Measurements from ENCODE around the gene KCNK4. TPM values are rescaled to one million over a fixed set of nuclear protein-coding genes. Genes with fewer than 3 reads are reported as not detected.

The KCNK4 gene
- total RNA-seq, 1 donor from 2014 or later: 0.36 TPM

DNA sequence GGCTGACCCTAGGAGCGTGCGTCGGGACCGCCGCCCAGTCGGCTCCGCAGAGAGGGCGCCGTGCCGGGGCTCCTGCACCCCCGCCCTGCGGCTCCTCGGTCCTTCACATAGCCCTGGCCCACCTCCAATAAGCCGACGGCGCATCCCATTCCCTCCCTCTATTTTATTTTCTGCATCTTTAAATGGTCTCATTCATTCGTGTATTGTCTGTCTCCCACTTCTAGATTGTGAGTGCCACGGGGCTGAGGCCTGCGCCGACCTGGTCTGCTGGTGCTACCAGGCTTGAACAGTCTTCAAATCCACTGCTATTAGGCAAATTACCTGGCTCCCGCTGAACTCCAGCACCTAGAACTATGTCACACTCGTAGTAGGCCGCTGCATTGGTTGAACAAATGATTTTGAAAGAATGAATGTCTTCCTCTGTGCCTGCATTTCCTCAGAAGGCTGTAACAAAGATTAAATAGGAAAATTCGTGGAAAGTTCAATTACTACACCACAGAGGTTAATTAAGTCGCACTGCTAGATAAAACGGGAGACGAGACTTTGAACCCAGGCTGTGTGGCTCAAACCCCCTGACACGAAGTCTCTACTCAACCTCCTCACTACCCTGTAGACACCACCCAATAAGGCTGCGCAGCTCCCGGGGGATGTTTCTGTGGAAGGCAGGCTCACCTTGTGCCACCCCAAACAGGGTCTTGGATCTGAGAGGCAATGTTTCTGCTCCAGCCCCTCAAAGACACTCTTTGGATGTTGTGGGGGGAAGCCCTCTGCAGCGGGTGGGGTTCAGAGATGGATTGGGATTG lies 43.2 kb upstream of the KCNK4 start:
- DNase-seq (ENCODE audit: low spot score): no peak
- Mint-ChIP-seq H3K4me1 (ENCODE audit: unreplicated experiment) (peaks cover 26% of the 10 kb centered on the region), H3K27me3 (ENCODE audit: unreplicated experiment) (peaks cover 7% of the 10 kb centered on the region), H3K9me3 (ENCODE audit: unreplicated experiment) (no peaks in the 10 kb centered on the region), H3K4me3 (ENCODE audit: unreplicated experiment) (peak overlapping the region; percentile 86), H3K36me3 (ENCODE audit: low read depth, unreplicated experiment) (peaks cover 11% of the 10 kb centered on the region), H3K27ac (ENCODE audit: unreplicated experiment) (peak overlapping the region; percentile 85)
- TF ChIP-seq, protein P1, sequence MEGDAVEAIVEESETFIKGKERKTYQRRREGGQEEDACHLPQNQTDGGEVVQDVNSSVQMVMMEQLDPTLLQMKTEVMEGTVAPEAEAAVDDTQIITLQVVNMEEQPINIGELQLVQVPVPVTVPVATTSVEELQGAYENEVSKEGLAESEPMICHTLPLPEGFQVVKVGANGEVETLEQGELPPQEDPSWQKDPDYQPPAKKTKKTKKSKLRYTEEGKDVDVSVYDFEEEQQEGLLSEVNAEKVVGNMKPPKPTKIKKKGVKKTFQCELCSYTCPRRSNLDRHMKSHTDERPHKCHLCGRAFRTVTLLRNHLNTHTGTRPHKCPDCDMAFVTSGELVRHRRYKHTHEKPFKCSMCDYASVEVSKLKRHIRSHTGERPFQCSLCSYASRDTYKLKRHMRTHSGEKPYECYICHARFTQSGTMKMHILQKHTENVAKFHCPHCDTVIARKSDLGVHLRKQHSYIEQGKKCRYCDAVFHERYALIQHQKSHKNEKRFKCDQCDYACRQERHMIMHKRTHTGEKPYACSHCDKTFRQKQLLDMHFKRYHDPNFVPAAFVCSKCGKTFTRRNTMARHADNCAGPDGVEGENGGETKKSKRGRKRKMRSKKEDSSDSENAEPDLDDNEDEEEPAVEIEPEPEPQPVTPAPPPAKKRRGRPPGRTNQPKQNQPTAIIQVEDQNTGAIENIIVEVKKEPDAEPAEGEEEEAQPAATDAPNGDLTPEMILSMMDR (IDR thresholded peaks at IDR 0.05; ENCODE audit: unreplicated experiment): no peak

DNA sequence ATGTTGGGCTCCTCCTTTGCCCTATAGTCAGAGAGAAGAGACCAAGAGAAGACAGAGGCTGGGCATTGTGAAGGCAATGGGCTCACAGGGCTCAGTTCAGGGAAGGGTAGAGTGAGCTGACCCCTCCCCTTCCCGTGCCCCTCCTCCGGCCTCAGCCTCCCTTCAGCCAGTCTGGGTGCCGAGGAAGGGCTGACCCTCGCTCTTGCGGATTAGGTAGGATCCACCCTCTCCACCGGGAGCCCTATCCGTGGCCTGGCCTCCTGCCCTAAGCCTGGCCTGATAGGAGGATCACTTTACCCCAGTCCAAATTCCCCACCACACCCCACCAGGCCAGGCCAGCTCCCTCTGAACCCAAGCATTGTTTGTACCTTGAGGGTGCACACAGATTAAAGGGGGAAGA lies 42.5 kb upstream of the KCNK4 start:
- Mint-ChIP-seq H3K4me1 (ENCODE audit: unreplicated experiment) (peaks cover 26% of the 10 kb centered on the region), H3K36me3 (ENCODE audit: low read depth, unreplicated experiment) (peaks cover 7% of the 10 kb centered on the region), H3K27me3 (ENCODE audit: unreplicated experiment) (peaks cover 6% of the 10 kb centered on the region), H3K9me3 (ENCODE audit: unreplicated experiment) (no peaks in the 10 kb centered on the region), H3K4me3 (ENCODE audit: unreplicated experiment) (peak overlapping the region; percentile 86), H3K27ac (ENCODE audit: unreplicated experiment) (peak overlapping the region; percentile 36)
- no peak for DNase-seq (ENCODE audit: low spot score)
- TF ChIP-seq, protein P1 (IDR thresholded peaks at IDR 0.05; ENCODE audit: unreplicated experiment): no peak

DNA sequence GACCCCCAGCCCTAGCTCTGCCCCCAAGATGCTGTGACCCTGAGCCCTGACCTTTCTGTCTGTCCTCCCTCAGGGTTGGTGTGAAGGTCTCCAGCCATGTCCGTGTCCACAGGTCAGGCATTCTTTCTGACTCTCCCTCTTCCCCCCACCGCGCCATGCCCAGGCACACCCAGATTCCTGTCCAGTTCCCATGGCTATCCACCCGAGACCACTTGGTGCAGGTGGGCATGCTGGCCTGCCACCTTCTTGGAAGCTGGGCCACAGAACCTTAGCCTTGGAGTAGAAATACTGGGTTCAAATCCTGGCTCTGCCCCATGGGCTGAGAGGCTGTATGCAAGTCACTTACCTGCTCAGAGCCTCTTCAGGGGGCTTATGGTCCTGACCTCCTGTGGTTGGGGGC lies 42.1 kb upstream of the KCNK4 start:
- peak overlapping the region; percentile 36 for H3K27ac Mint-ChIP-seq (ENCODE audit: unreplicated experiment)
- H3K27me3 Mint-ChIP-seq (ENCODE audit: unreplicated experiment): peaks cover 10% of the 10 kb centered on the region
- TF ChIP-seq, protein P1 (IDR thresholded peaks at IDR 0.05; ENCODE audit: unreplicated experiment): no peak
- no peak for DNase-seq (ENCODE audit: low spot score)
- H3K4me1 Mint-ChIP-seq (ENCODE audit: unreplicated experiment): peaks cover 31% of the 10 kb centered on the region
- peaks cover 4% of the 10 kb centered on the region for H3K36me3 Mint-ChIP-seq (ENCODE audit: low read depth, unreplicated experiment)
- H3K4me3 Mint-ChIP-seq (ENCODE audit: unreplicated experiment): no peak overlapping the region
- H3K9me3 Mint-ChIP-seq (ENCODE audit: unreplicated experiment): no peaks in the 10 kb centered on the region

DNA sequence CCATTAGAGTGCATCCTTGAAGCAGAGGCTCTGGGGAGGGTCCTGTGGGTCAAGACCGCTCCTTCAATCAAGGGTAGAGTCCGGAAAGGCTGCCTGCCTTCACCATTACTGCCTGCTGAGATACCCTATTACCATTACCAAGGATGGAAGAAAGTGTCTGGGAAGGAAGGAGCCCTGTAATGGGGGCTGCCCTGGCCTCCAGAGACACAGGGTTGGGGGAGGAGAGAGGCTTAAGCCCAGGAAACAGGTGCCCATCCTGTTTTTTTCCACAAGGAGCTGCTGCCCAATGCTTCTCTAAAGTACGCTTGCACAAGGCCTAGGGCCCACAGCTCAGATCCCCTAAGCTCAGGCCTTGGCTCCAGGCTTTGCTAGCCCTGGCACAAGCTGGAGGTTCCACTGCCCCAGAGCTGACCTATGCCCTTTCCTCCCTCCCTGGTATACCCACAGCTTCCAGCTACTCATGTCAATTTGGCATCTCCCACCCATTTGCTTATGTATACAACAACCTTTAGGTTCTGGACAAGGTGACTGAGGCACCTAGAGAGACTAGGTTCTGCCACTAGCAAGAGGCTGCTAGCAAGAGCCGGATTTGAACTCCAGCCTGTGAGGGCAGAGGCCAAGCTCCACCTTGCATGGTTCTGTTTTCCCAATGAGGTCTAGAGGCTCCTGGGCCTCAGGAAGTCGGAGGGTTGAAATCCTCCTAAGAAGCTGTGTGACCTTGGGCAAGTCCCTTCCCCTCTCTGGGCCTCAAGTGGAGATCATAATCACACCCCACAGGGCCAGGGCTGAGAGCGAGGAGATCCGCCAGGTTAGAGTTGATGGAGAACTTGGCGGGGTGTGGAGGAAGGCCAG lies 41.3 kb upstream of the KCNK4 start:
- peak overlapping the region; percentile 69 for H3K4me3 Mint-ChIP-seq (ENCODE audit: unreplicated experiment)
- peak overlapping the region; percentile 57 for H3K27ac Mint-ChIP-seq (ENCODE audit: unreplicated experiment)
- no peaks in the 10 kb centered on the region for H3K9me3 Mint-ChIP-seq (ENCODE audit: unreplicated experiment)
- TF ChIP-seq, protein P1 (IDR thresholded peaks at IDR 0.05; ENCODE audit: unreplicated experiment): no peak
- no peak for DNase-seq (ENCODE audit: low spot score)
- H3K27me3 Mint-ChIP-seq (ENCODE audit: unreplicated experiment): peaks cover 10% of the 10 kb centered on the region
- H3K36me3 Mint-ChIP-seq (ENCODE audit: low read depth, unreplicated experiment): peaks cover 4% of the 10 kb centered on the region
- H3K4me1 Mint-ChIP-seq (ENCODE audit: unreplicated experiment): peaks cover 32% of the 10 kb centered on the region
